ENCODE results near the gene C1QB. TPM values are rescaled to one million over a fixed set of nuclear protein-coding genes. Genes with fewer than 3 reads are reported as not detected.

Gene C1QB, protein sequence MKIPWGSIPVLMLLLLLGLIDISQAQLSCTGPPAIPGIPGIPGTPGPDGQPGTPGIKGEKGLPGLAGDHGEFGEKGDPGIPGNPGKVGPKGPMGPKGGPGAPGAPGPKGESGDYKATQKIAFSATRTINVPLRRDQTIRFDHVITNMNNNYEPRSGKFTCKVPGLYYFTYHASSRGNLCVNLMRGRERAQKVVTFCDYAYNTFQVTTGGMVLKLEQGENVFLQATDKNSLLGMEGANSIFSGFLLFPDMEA
- not detected in 2 replicates for total RNA-seq

DNA sequence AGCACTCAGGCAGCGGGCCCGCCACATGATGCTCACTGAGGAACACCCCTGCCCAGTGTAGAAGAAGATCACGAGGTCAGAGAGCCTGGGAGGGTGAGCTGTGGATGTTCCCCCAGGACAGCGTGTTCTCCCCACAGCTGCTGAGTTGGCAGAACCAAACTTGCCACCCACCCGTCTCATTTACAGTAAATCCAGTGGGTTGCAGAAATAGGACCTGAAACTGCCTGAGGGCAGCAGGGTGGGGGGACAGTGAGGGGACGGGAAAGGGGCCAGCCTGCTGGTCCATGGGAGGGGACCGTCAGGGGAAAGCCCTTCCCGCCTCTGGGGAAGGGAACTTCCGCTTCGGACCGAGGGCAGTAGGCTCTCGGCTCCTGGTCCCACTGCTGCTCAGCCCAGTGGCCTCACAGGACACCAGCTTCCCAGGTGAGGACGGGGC lies at the start of gene C1QB:
C1QB (plus strand) TSS at position 356 of the 436 bp plus-strand sequence. CDS start 6,227 bp downstream, outside the sequence.

DNA sequence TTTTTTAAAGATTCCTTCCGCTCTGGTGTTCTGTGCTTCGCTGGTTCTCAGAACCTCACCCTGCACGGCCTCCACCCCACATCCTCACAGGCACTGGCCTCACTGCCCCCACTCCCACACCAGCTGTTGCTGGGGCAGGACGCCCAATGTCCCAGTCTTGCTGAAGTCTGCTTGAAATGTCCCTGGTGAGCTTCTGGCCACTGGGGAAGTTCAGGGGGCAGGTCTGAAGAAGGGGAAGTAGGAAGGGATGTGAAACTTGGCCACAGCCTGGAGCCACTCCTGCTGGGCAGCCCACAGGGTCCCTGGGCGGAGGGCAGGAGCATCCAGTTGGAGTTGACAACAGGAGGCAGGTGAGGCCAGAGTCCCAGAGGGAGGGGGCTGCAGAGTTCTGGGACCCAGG lies 16.7 kb upstream of the C1QB start, which contains the start of gene C1QA:
C1QA (plus strand) TSS at position 276 of the 400 bp plus-strand sequence. CDS start 989 bp downstream, outside the sequence.

DNA sequence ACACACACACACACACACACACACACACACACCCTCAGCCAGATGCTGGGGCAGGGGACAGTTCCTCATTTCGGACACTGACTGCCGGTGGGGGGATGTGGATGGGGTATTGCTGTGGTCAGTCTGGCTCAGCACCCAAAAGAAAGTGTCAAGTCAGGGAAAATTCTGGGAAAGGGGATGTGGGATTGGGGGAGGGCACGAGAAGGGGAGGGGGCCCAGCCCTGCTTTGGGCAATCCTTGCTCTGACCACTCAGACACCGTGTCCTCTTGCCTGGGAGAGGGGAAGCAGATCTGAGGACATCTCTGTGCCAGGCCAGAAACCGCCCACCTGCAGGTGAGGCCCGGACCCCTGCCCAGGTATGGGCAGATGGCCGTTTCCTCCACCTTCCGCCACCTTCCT lies 9.7 kb upstream of the C1QB start, which contains the start of gene C1QC:
C1QC (plus strand) TSS at position 253 of the 400 bp plus-strand sequence. CDS start 391 bp downstream, outside the sequence.

DNA sequence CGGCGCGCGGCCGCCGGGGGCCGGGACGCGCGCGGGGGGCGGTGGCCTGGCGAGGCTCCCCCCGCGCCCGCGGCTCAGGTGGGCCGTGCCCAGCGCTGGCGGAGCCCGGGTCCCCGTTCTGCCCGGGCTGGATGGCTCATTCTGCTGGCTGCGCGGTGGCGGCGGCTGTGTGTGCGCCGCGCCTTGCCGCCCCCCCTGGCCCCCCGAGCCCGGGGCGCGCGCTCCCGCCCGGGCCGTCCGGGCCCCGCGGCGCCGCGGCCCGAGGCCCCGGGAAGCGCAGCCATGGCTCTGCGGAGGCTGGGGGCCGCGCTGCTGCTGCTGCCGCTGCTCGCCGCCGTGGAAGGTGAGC lies 57.6 kb downstream of the C1QB start, which contains the start of gene EPHB2:
EPHB2 (plus strand) TSS at position 139 of the 349 bp plus-strand sequence; CDS start at position 283, 144 bp downstream.

Small RNA genes within 50 kb of the gene (small RNA-seq; reads per million reads assigned to genes)
- not detected for gene MIR6127

Other genes with a start within 250 kb of the C1QB start
- gene ZBTB40, start 201.4 kb upstream of the C1QB start, total RNA-seq, result 13.8 and 16.2 TPM in 2 replicates
- not detected in 2 replicates for gene EPHA8, start 89.7 kb upstream of the C1QB start, total RNA-seq
- not detected in 2 replicates for gene C1QA, start 16.6 kb upstream of the C1QB start, total RNA-seq
- gene C1QC, start 9.6 kb upstream of the C1QB start, total RNA-seq, result not detected in 2 replicates
- gene EPHB2, start 57.6 kb downstream of the C1QB start, total RNA-seq, result 0.61 and 1.1 TPM in 2 replicates

Data from hair follicle dermal papilla cell (primary cell).